ENCODE results near the gene DYNLT4.

DNA sequence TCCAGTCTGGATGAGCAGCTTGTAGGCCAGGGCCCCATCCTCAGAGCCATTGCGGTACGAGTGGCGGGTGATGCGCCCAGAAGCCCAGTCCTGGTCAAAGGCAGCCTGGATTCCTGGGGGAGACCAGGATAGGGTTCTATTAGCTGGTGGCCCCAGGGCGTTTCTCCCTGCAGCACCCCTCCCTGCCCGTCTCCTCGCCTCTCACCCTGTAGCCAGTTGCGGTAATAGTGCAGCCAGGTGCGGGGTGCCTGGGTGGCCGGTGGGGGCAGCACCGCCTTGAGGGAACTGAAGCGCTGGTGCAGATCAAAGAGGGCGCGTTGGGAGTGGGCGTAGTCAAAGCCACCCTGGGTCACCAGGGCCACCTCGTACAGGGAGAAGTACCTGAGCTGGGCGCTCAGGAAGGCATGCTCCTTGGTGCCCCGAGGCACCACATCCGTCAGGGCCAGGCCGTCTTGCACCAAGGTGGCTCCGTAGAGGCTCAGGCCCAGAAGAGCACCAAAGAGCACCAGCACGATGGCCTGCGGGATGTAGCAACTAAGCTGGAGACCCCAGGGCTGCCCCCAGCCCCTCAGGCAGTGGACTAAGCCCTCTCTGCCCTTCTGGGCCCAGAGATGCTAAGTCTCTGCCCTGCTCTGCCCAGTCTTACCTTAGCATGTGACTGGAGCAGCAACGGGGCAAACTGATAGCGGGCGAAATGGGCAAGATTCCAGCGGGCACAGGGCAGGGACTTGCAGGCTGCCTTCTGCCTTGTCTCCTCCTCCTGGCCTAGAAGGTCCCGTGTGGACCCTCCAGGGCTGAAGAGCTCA lies 20.2 kb upstream of the DYNLT4 start:
- TF ChIP-seq, protein P1, sequence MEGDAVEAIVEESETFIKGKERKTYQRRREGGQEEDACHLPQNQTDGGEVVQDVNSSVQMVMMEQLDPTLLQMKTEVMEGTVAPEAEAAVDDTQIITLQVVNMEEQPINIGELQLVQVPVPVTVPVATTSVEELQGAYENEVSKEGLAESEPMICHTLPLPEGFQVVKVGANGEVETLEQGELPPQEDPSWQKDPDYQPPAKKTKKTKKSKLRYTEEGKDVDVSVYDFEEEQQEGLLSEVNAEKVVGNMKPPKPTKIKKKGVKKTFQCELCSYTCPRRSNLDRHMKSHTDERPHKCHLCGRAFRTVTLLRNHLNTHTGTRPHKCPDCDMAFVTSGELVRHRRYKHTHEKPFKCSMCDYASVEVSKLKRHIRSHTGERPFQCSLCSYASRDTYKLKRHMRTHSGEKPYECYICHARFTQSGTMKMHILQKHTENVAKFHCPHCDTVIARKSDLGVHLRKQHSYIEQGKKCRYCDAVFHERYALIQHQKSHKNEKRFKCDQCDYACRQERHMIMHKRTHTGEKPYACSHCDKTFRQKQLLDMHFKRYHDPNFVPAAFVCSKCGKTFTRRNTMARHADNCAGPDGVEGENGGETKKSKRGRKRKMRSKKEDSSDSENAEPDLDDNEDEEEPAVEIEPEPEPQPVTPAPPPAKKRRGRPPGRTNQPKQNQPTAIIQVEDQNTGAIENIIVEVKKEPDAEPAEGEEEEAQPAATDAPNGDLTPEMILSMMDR (IDR thresholded peaks at IDR 0.05): no peak
- TF ChIP-seq POLR2AphosphoS5 (IDR thresholded peaks at IDR 0.05) (no peak), EP300 (IDR thresholded peaks at IDR 0.05; ENCODE audit: low read depth) (no peak)
